ENCODE results near the gene THAP4.

The THAP4 gene

DNA sequence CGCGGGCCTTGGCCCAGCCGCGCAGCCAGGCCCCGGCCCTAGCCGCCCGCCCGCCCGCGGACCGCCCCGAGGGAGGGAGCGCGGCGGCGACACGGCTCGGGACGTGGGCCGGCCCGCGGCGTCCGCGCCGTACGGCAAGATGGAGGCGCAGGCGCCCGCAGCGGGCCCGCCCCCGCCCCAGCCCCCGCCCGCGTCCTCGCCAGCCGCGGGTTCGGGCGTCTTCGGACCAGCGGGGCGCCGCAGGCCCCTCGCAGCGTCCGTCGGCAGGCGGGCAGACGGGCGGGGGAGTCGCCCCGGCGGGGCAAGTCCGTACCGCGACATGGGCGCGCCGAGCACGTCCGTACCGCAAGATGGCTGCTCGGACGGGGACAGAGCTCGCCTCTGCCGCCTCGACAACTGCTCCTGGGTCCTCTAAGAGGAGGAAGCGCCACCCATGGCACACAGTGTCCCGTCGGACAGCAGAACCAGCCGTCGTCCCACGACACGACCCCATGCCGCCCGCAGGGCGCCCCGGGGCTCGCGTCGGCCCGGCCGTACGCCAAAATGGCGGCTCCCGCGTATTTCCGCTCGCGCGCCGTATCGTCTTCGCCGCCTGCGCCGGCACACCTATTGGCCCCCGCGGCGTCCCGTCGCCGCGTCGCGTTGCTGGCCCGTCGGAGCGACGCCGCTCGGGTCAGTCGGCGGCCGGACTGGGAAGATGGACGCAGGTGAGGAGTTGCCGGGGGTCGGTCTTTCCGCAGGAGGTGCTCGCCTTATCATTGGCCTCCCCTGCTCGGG lies at the start of gene THAP4, which contains the start of gene ATG4B:
THAP4 (minus strand) TSS at position 141 of the 777 bp plus-strand sequence. CDS start 141 bp downstream, outside the sequence.
ATG4B (plus strand) TSS at position 676 of the 777 bp plus-strand sequence; CDS start at position 698, 22 bp downstream.
- peak; percentile 63 for DNase-seq

DNA sequence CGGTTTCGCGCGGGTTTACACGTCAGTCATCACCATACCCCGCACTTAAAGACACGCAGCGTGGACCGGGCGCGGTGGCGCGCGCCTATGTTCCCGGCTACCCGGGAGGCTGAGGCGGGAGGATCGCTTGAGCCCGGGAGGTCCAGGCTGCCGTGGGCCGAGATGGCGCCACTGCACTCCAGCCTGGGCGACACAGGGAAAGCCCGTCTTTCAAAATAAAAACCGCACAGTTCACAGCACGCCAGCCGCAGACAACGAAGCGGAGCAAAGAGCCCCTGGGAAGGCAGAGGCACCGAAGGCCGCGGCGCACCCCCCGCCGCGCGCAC lies 49.3 kb upstream of the THAP4 start:
- DNase-seq, result no peak

- DNase-seq, result no peak
These were observed 44.1 kb upstream of the THAP4 start for GRCh38 chr2:241680827-241681599.

DNA sequence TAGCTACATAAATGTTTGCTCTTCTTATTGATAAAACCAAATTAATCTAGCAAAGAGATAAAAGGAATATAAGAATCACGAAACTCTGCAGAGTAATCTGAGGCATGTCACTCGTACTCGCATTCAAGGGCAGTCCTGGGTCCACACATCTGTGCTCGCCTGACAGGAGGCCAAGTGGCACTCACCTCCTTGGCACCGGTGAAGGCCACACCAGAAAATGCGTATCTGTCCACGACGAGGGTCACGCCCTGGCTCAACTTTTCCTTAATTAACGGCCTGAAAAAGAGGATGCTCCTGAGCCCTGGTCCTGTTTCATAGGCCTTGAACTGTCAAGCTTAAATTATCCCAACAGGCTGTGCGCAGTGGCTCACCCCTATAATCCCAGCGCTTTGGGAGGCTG lies 43.1 kb upstream of the THAP4 start:
- DNase-seq, result no peak

DNA sequence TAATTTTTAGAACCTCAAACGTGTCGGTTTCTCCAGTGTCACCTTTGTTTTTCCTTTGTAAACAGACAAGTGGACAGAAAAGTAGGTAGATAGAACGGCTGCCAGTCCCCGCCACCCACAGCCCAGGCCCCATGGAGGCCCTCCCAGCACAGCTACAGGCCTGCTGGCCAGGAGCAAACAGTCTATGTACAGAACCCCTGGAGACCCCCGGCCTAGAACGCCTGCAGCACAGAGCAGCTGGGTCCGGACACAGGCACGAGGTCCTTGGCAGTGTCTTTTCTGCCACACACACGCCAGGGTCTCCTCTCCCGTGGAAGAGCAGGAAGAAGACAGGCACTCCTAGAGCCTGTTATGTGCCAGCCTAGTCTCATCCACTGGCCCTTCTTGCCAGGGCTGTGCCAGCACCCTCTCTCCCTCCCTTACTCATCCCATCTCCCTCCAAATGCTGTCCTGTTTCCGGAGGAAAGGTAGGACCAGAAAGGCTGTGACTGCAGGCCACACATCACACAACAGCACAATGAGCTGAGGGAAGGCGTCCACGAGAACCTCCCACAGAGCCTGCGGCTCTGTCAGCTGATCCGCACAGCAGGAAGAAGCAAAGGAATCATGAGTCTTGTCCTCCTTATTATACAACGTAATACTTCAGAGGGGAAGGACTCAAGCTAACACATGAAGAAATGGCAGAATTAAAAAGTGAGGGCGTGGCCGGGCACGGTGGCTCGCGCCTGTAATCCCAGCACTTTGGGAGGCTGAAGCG lies 42.0 kb upstream of the THAP4 start:
- no peak for DNase-seq

- no peak for DNase-seq
These were observed 41.3 kb upstream of the THAP4 start for GRCh38 chr2:241678307-241678706.

GRCh38 chr2:241677392-241677791 lies 40.4 kb upstream of the THAP4 start:
- no peak for DNase-seq

DNA sequence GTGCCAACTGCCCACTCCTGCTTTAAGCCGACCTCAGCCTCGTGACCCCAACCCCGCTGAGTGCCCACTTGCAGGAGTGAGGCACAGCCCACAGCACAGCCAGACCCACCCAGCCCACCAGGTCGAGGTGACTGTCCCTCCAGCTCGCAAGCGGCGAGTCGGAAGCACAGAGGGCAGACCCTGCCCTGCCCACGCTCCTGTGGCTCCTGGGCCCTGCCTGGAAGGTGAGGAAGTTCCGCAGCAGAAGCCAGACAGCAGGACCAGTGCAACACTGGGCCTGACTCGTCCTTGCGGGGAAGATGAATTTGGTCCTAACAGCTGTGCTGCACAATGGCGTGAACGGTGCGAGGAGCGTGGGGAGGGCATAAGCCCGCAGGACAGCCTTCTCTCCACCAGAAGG lies 39.7 kb upstream of the THAP4 start:
- no peak for DNase-seq

- DNase-seq, result no peak
These were observed 38.9 kb upstream of the THAP4 start for GRCh38 chr2:241675885-241676284.

- DNase-seq, result no peak
These were observed 37.1 kb upstream of the THAP4 start for GRCh38 chr2:241673797-241674725.

- DNase-seq, result no peak
These were observed 36.3 kb upstream of the THAP4 start for GRCh38 chr2:241673189-241673663.

GRCh38 chr2:241672243-241673188 lies 35.6 kb upstream of the THAP4 start:
- DNase-seq, result no peak

GRCh38 chr2:241671457-241672240 lies 34.7 kb upstream of the THAP4 start:
- DNase-seq, result no peak

DNA sequence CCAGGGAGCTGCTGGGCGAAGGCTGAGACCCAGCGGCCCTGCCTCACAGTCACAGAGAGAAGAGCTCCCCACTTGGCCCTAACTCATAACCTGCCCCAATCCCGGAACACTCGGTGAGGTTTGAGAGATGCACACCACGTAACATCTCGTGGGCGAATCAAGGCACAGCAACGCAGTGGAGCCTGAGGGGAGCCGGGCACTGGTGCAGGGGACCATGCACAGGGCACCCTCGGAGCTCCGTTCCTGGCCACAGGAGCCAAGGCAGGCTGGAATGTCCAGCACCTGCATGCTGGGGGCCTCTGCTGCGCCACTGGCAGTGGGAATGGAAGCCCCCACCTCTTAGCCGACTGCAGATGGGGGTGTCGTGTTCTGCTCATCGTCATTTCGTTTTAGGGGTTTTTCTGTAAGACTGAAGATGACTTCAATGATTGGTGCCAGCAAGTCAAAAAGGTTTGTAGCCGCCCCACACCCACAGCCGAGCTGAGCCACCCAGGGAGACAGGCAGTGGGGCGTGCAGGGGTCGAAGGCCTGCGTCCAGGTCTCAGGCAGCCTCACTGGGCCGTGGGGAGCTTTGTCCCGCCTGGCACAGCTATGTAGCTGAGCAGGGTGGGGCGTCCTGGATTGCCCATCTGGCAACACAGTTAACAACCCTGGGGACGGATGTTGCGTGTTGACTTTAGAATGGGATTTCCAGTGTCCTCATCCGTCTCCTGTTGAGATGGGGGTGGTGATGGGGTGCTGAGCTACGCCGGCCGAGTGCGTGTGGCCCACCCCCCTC lies 33.6 kb upstream of the THAP4 start:
- no peak for DNase-seq

GRCh38 chr2:241668839-241669238 lies 31.9 kb upstream of the THAP4 start:
- no peak for DNase-seq

DNA sequence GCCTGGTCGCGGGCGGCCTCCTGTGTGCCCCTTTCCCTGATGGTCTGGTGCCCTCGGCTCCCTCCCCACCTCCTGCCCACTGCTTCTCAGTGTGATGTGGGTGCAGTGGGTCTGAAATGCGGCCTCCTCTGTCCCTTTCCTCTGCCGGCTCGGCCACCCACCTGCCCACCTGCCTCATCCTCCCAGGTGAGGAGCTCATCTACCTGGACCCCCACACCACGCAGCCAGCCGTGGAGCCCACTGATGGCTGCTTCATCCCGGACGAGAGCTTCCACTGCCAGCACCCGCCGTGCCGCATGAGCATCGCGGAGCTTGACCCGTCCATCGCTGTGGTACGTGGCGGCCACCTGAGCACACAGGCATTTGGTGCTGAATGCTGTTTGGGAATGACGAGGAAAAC lies 31.4 kb upstream of the THAP4 start:
- no peak for DNase-seq

- DNase-seq, result no peak
These were observed 29.9 kb upstream of the THAP4 start for GRCh38 chr2:241666627-241667400.

DNA sequence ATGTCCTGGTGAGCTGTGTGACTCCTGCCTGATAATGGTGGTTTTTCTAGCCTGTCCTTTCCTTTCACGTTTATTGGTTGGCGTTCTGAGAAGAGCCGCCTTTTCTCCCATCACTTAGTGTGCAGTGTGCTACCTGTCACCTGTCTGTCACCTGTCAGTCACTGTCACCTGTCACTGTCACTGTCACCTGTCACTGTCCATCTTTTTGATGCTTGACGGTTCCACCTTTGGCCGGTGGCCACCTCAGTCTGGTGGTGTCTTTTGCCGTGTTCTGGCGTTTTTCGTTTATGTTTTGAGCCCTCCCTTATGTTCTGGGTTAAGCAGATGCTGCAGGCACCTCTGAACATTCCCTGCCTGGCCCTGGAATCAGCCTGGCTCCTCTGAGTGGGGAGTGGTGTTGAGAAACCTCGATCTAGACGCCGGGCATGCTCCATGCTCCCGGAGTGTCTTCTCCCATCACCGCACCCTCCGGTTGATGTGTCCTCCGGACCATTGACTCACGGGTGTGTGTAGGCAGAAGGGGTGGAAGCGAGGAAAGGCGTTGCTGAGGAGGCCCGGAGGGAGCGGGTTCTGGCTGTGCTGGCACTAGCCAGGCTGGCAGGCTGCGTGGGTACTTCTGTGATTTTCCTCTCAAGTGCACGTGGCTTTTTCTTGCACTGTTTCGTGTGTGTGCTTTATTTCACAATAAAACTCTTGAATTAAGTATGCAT lies 28.9 kb upstream of the THAP4 start:
- DNase-seq, result no peak
